Central memory CD8-positive, alpha-beta T cell (primary cell): ENCODE measurements around the gene KIAA0232.

Source experiments
- ATAC-seq: fragments of 150-1000 bp; cut with Tn5 transposase; replicated peaks from 2 replicates; pipeline ENCODE4 v1.10.0; 2022; ENCODE audit warnings: mild to moderate bottlenecking, moderate FRiP score, moderate number of reproducible peaks; ENCODE audit not compliant: poor library complexity, severe bottlenecking; ENCODE audit errors: extremely low read depth
- DNase-seq, 2 donors: peaks; one replicate each; pipeline ENCODE4 v3.0.0; 2021; ENCODE audit warnings: low spot score in 2 of 2
- H3K27ac Mint-ChIP-seq: one replicate; pipeline ENCODE4 v1.8.0; 2022; ENCODE audit warnings: low read depth, mild to moderate bottlenecking, moderate library complexity, mixed read lengths
- H3K27me3 Mint-ChIP-seq: one replicate; pipeline ENCODE4 v1.8.0; 2022; ENCODE audit warnings: mixed read lengths
- H3K36me3 Mint-ChIP-seq: one replicate; pipeline ENCODE4 v1.8.0; 2022; ENCODE audit warnings: mild to moderate bottlenecking, moderate library complexity, mixed read lengths; ENCODE audit not compliant: insufficient read depth
- H3K4me1 Mint-ChIP-seq: one replicate; pipeline ENCODE4 v1.8.0; 2022; ENCODE audit warnings: mixed read lengths
- H3K4me3 Mint-ChIP-seq: one replicate; pipeline ENCODE4 v1.8.0; 2022; ENCODE audit warnings: mild to moderate bottlenecking, moderate library complexity, mixed read lengths
- H3K9me3 Mint-ChIP-seq: one replicate; pipeline ENCODE4 v1.8.0; 2022; ENCODE audit warnings: mixed read lengths

Gene KIAA0232

GRCh38 chr4:6925357-6925836, 142.9 kb downstream of the KIAA0232 start:
- H3K27me3 Mint-ChIP-seq = no peaks in the 10 kb centered on the region
- peak; percentile 39 for ATAC-seq
- DNase-seq = no peak
- peak overlapping the region; percentile 54 for H3K4me3 Mint-ChIP-seq
- peaks cover 15% of the 10 kb centered on the region for H3K36me3 Mint-ChIP-seq
- peak overlapping the region; percentile 44 for H3K27ac Mint-ChIP-seq
- H3K4me1 Mint-ChIP-seq = peaks cover 71% of the 10 kb centered on the region
- H3K9me3 Mint-ChIP-seq = no peaks in the 10 kb centered on the region

- Mint-ChIP-seq H3K27me3 (no peaks in the 10 kb centered on the region), H3K4me3 (peak overlapping the region; percentile 37), H3K36me3 (peaks cover 15% of the 10 kb centered on the region), H3K27ac (no peak overlapping the region), H3K9me3 (no peaks in the 10 kb centered on the region), H3K4me1 (peaks cover 66% of the 10 kb centered on the region)
- DNase-seq (no peak), ATAC-seq (no peak)
Measured at GRCh38 chr4:6926081-6926480, 143.6 kb downstream of the KIAA0232 start.

GRCh38 chr4:6926681-6927478, 144.4 kb downstream of the KIAA0232 start:
- peaks cover 15% of the 10 kb centered on the region for H3K36me3 Mint-ChIP-seq
- H3K27ac Mint-ChIP-seq = no peak overlapping the region
- H3K27me3 Mint-ChIP-seq = no peaks in the 10 kb centered on the region
- DNase-seq (no peak), ATAC-seq (peak; percentile 80)
- peaks cover 68% of the 10 kb centered on the region for H3K4me1 Mint-ChIP-seq
- no peaks in the 10 kb centered on the region for H3K9me3 Mint-ChIP-seq
- H3K4me3 Mint-ChIP-seq = peak overlapping the region; percentile 58

- ATAC-seq (no peak), DNase-seq (no peak)
- Mint-ChIP-seq H3K27me3 (no peaks in the 10 kb centered on the region), H3K36me3 (peaks cover 15% of the 10 kb centered on the region), H3K27ac (peak overlapping the region; percentile 51), H3K4me1 (peaks cover 61% of the 10 kb centered on the region), H3K9me3 (no peaks in the 10 kb centered on the region), H3K4me3 (no peak overlapping the region)
Measured at GRCh38 chr4:6928081-6928480, 145.6 kb downstream of the KIAA0232 start.

- peaks cover 68% of the 10 kb centered on the region for H3K4me1 Mint-ChIP-seq
- H3K36me3 Mint-ChIP-seq = peaks cover 9% of the 10 kb centered on the region
- no peaks in the 10 kb centered on the region for H3K9me3 Mint-ChIP-seq
- H3K27ac Mint-ChIP-seq = no peak overlapping the region
- DNase-seq (no peak), ATAC-seq (no peak)
- no peak overlapping the region for H3K4me3 Mint-ChIP-seq
- no peaks in the 10 kb centered on the region for H3K27me3 Mint-ChIP-seq
Measured at GRCh38 chr4:6929339-6929811, 146.8 kb downstream of the KIAA0232 start.

- Mint-ChIP-seq H3K9me3 (no peaks in the 10 kb centered on the region), H3K4me1 (peaks cover 68% of the 10 kb centered on the region), H3K36me3 (peaks cover 7% of the 10 kb centered on the region), H3K4me3 (no peak overlapping the region), H3K27me3 (no peaks in the 10 kb centered on the region), H3K27ac (no peak overlapping the region)
- no peak for DNase-seq
- no peak for ATAC-seq
Measured at GRCh38 chr4:6929812-6930464, 147.4 kb downstream of the KIAA0232 start.

GRCh38 chr4:6932475-6932874, 149.9 kb downstream of the KIAA0232 start:
- H3K4me1 Mint-ChIP-seq = peaks cover 66% of the 10 kb centered on the region
- H3K27me3 Mint-ChIP-seq = no peaks in the 10 kb centered on the region
- no peak overlapping the region for H3K27ac Mint-ChIP-seq
- no peaks in the 10 kb centered on the region for H3K9me3 Mint-ChIP-seq
- no peak for ATAC-seq
- no peak for DNase-seq
- no peak overlapping the region for H3K4me3 Mint-ChIP-seq
- H3K36me3 Mint-ChIP-seq = peaks cover 12% of the 10 kb centered on the region

- ATAC-seq (no peak), DNase-seq (no peak)
- no peaks in the 10 kb centered on the region for H3K9me3 Mint-ChIP-seq
- no peaks in the 10 kb centered on the region for H3K27me3 Mint-ChIP-seq
- peaks cover 12% of the 10 kb centered on the region for H3K36me3 Mint-ChIP-seq
- H3K4me1 Mint-ChIP-seq = peaks cover 66% of the 10 kb centered on the region
- no peak overlapping the region for H3K4me3 Mint-ChIP-seq
- H3K27ac Mint-ChIP-seq = no peak overlapping the region
Measured at GRCh38 chr4:6932918-6933317, 150.4 kb downstream of the KIAA0232 start.
